Measurements from ENCODE around the gene RPL22. TPM values are rescaled to one million over a fixed set of nuclear protein-coding genes. Genes with fewer than 3 reads are reported as not detected.

RPL22 gene
- 263 to 490 TPM (median 455 TPM) in 5 replicates for total RNA-seq (2022; extraction: Qiagen RNA extraction)

DNA sequence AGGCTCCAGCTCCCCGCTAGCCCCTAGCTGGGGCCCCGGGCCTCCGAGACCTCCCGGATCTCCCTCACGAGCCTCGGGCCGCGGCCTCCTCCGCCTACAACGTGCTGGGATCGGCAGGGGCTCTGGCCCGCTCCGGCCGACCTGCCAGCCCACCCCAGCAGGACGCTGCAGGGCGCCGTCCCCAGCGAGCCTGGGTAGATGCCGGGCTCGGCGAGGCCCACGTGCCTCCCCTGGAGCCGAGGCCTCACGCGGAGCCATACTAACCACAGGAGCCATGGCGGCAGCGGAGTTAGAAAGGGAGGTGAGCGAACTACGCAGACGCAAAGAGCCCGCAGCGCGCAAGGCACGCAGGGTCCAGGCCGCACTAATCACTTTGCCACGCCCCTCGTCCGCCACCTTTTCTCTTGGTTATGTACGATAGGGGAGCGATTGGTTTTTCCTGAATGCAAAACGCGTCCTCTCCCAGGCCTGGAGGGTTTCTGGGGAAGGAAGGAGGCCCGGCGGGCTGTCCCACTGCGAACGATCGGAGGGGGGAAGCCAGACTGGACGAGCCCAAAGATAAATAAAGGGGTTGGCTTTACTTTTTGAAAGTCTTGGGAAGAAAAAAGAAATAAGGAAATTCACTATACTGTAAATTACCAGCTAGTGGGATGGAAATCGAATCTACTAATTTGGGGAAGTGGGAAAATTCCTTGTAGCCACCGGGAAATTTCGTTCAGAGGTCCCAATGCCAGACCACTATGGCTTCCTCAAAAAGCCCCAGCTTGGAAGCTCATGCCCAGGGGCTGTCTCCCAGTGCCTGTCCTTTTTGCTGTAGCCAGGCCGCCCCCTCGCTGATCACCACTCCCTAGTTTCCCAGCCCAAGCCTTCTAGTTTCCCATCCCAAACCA, at the start of gene RPL22:
Gene RPL22 (minus strand): TSS at position 298 of the 890 bp plus-strand sequence. CDS start 22 bp downstream, at position 276.

GRCh38 chr1:6243993-6244392, 44.6 kb upstream of the RPL22 start, which contains the start of gene HES3:
TSS of gene HES3 (plus strand) at chr1:6244179. CDS start at chr1:6244366, 187 bp downstream.

GRCh38 chr1:6205849-6206519, 6.6 kb upstream of the RPL22 start, which contains the start of gene RNF207:
TSS of gene RNF207 (plus strand) at chr1:6206119. CDS start at chr1:6206536, 417 bp downstream.

DNA sequence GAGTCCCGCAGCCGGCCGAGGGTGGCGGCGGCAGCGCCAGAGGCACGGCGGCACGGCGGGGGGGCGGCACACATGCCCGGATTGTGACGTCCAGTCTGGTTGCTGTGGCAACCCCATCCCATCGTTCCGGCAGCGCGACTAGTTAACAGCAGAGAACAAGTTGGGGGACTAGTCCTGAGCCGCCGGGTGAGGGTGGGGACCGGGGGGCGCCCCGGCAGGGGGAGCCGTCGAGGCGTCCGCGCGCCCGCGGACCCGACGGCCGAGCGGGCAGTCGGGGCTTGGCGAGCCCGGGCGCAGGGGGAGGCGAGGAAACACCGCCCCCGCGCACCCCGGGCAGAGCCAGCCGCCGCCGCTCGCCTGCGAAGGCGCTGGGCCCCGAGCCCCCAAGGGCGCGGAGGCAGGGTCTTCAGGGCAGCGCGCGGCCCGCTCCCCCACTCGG, 19.1 kb downstream of the RPL22 start, which contains the start of gene CHD5:
Gene CHD5 (minus strand): TSS at position 54 of the 439 bp plus-strand sequence. CDS start 298 bp downstream, outside the sequence.

Other genes with a start within 250 kb of the RPL22 start
- 4.4 to 5.5 TPM (median 5.1 TPM) in 5 replicates for gene NPHP4, start 207.2 kb downstream of the RPL22 start, total RNA-seq (2022; extraction: Qiagen RNA extraction)
- 6.6 to 9.1 TPM (median 7.2 TPM) in 5 replicates for gene KCNAB2, start 153.7 kb downstream of the RPL22 start, total RNA-seq (2022; extraction: Qiagen RNA extraction)
- gene CHD5, start 19.3 kb downstream of the RPL22 start, total RNA-seq (2022; extraction: Qiagen RNA extraction): 1.5 to 2.2 TPM (median 1.9 TPM) in 5 replicates
- 8.9 to 13.2 TPM (median 11.1 TPM) in 5 replicates for gene RNF207, start 6.5 kb upstream of the RPL22 start, total RNA-seq (2022; extraction: Qiagen RNA extraction)
- gene ICMT, start 36.4 kb upstream of the RPL22 start, total RNA-seq (2022; extraction: Qiagen RNA extraction): 51.7 to 59.9 TPM (median 56.4 TPM) in 5 replicates
- not detected in 5 replicates for gene HES3, start 44.6 kb upstream of the RPL22 start, total RNA-seq (2022; extraction: Qiagen RNA extraction)
- gene GPR153, start 61.5 kb upstream of the RPL22 start, total RNA-seq (2022; extraction: Qiagen RNA extraction): 3.6 to 4.6 TPM (median 4.3 TPM) in 5 replicates
- 80.4 to 101 TPM (median 100 TPM) in 5 replicates for gene ACOT7, start 194.2 kb upstream of the RPL22 start, total RNA-seq (2022; extraction: Qiagen RNA extraction)
- 3.8 to 5.5 TPM (median 4.9 TPM) in 5 replicates for gene HES2, start 220.3 kb upstream of the RPL22 start, total RNA-seq (2022; extraction: Qiagen RNA extraction)
- 0.22 to 1.2 TPM (median 0.51 TPM) in 5 replicates for gene ESPN, start 225.2 kb upstream of the RPL22 start, total RNA-seq (2022; extraction: Qiagen RNA extraction)

Data from A549 treated with Hydrocortisone at 1 μM for 4 hours (cell line).